C4-2B (cell line): Measurements from ENCODE around the gene SDHAF2.

ENCODE experiments used
- CTCF ChIP-seq: fragments of 450-650 bp; conservative IDR thresholded peaks from 2 replicates; pipeline ENCODE4 v1.5.1; 2017; ENCODE audit warnings: mild to moderate bottlenecking
- ZFX ChIP-seq: fragments of 450-650 bp; IDR thresholded peaks from 2 replicates; pipeline ENCODE4 v1.6.1; 2017

GRCh38 chr11:61446211-61446651, 16.3 kb downstream of the SDHAF2 start:
- TF ChIP-seq CTCF (peak; percentile 96), ZFX (no peak)
